AG04449 (cell line): ENCODE data around the gene NDUFA13.
A peak's percentile ranks its signal among the peaks of the same experiment; 100 is the strongest.

Experiments used
- CTCF ChIA-PET: fragments of 350-600 bp; formaldehyde crosslinking; extraction: SDS; loops from one replicate; lab custom pipeline; 2021; ENCODE audit warnings: antibody characterized with exemption; lab: Yijun Ruan, JAX
- POLR2A ChIA-PET: fragments of 400-600, 350-600 bp; formaldehyde crosslinking; extraction: SDS; loops from one replicate; lab custom pipeline; 2020; ENCODE audit warnings: antibody characterized with exemption, inconsistent platforms; lab: Yijun Ruan, JAX
- DNase-seq: peaks from one replicate; pipeline ENCODE4 v3.0.0-alpha.2; 2010; ENCODE audit warnings: low read depth, low spot score
- H3K4me3 ChIP-seq: 2 replicates; pipeline ENCODE4 v1.5.1; 2011; ENCODE audit warnings: low read depth, mild to moderate bottlenecking, control low read depth, low read length
- CTCF ChIP-seq: IDR thresholded peaks from one replicate; pipeline ENCODE4 v1.5.1; 2011; ENCODE audit warnings: mild to moderate bottlenecking, moderate library complexity, low read length, control low read depth, inconsistent platforms; ENCODE audit not compliant: insufficient read depth; ENCODE audit errors: missing control alignments

The NDUFA13 gene

GRCh38 chr19:19535311-19536191, 19.5 kb downstream of the NDUFA13 start:
- DNase-seq = no peak
- ChIA-PET CTCF (interaction anchor here (0.9 to 12.9 kb wide), 5 partner anchors 17 to 112 kb away, joined by 3 to 279 read pairs (median 4); partner anchors contain the start of gene GMIP), POLR2A (no interaction called here)
- TF ChIP-seq CTCF = no peak
- no peak overlapping the region for H3K4me3 ChIP-seq

- H3K4me3 ChIP-seq = no peak overlapping the region
- no peak for TF ChIP-seq CTCF
- ChIA-PET POLR2A (no interaction called here), CTCF (interaction anchor here (2.8 to 12.9 kb wide), 2 partner anchors 17 to 110 kb away, joined by 8 to 279 read pairs; partner anchors contain the start of gene GMIP)
- no peak for DNase-seq
These were observed 21.3 kb downstream of the NDUFA13 start for GRCh38 chr19:19537075-19538048.

- H3K4me3 ChIP-seq = peak within 1 kb of the TSS; percentile 32; the same call in 1 of the 2 replicates
- no peak for TF ChIP-seq CTCF
- DNase-seq = no peak
- ChIA-PET POLR2A (no interaction called here), CTCF (interaction anchor here (3.5 to 12.9 kb wide), 2 partner anchors 15 to 109 kb away, joined by 29 to 279 read pairs; partner anchors contain the start of gene GMIP)
These were observed 22.2 kb downstream of the NDUFA13 start, which contains the start of gene CILP2 for GRCh38 chr19:19538061-19538784. Gene CILP2 (plus strand): TSS chr19:19538265. CDS start chr19:19538350, 85 bp downstream.

GRCh38 chr19:19538785-19539166, 22.8 kb downstream of the NDUFA13 start:
- ChIA-PET POLR2A (no interaction called here), CTCF (interaction anchor here (3.5 to 12.9 kb wide), 2 partner anchors 15 to 108 kb away, joined by 29 to 279 read pairs; partner anchors contain the start of gene GMIP)
- no peak overlapping the region for H3K4me3 ChIP-seq
- DNase-seq = no peak
- no peak for TF ChIP-seq CTCF

- ChIA-PET POLR2A (no interaction called here), CTCF (interaction anchor here (1.4 to 12.9 kb wide), 3 partner anchors 14 to 108 kb away, joined by 5 to 279 read pairs (median 29); partner anchors contain the start of gene GMIP)
- TF ChIP-seq CTCF = no peak
- H3K4me3 ChIP-seq = no peak overlapping the region
- no peak for DNase-seq
These were observed 23.7 kb downstream of the NDUFA13 start for GRCh38 chr19:19539698-19540063.
